Endodermal cell (in vitro differentiated cells): ENCODE results near the gene C2orf78. TPM values are rescaled to one million over a fixed set of nuclear protein-coding genes. Genes with fewer than 3 reads are reported as not detected.

ENCODE experiments used
- DNase-seq: peaks from one replicate; pipeline ENCODE4 v3.0.0-alpha.2; 2017
- H3K27ac ChIP-seq: 2 replicates; pipeline ENCODE4 v1.5.1; 2013; ENCODE audit warnings: mild to moderate bottlenecking, low read depth, low read length, moderate library complexity
- H3K27me3 ChIP-seq: 2 replicates; pipeline ENCODE4 v1.6.1; 2013; ENCODE audit warnings: mild to moderate bottlenecking, low read length, moderate library complexity; ENCODE audit not compliant: insufficient read depth, control insufficient read depth, poor library complexity, severe bottlenecking
- H3K36me3 ChIP-seq: 2 replicates; pipeline ENCODE4 v1.7.0; 2013; ENCODE audit warnings: mild to moderate bottlenecking, low read length, moderate library complexity; ENCODE audit not compliant: control insufficient read depth, insufficient read depth
- H3K4me1 ChIP-seq: one replicate; pipeline ENCODE4 v1.7.0; 2013; ENCODE audit warnings: low read length; ENCODE audit not compliant: control insufficient read depth, insufficient read depth
- H3K4me3 ChIP-seq: 2 replicates; pipeline ENCODE4 v1.5.1; 2013; ENCODE audit warnings: mild to moderate bottlenecking, low read length, moderate library complexity
- H3K9ac ChIP-seq: 2 replicates; pipeline ENCODE4 v1.6.1; 2013; ENCODE audit warnings: mild to moderate bottlenecking, low read length, moderate library complexity; ENCODE audit not compliant: poor library complexity, severe bottlenecking; ENCODE audit errors: extremely low read depth
- H3K9me3 ChIP-seq: 2 replicates; pipeline ENCODE4 v1.6.1; 2013; ENCODE audit warnings: mild to moderate bottlenecking, low read length, moderate library complexity; ENCODE audit not compliant: control insufficient read depth
- H3K27ac Mint-ChIP-seq: 2 replicates; pipeline ENCODE4 v1.8.0; 2020; ENCODE audit warnings: mixed read lengths
- H3K27me3 Mint-ChIP-seq: 2 replicates; pipeline ENCODE4 v1.8.0; 2021; ENCODE audit warnings: mild to moderate bottlenecking, mixed read lengths; ENCODE audit not compliant: insufficient read depth
- H3K36me3 Mint-ChIP-seq: 2 replicates; pipeline ENCODE4 v1.8.0; 2020; ENCODE audit warnings: low read depth, mixed read lengths
- H3K4me1 Mint-ChIP-seq: 2 replicates; pipeline ENCODE4 v1.8.0; 2020; ENCODE audit warnings: mixed read lengths
- H3K4me3 Mint-ChIP-seq: 2 replicates; pipeline ENCODE4 v1.8.0; 2020; ENCODE audit warnings: mild to moderate bottlenecking, moderate library complexity, mixed read lengths
- H3K9me3 Mint-ChIP-seq: 2 replicates; pipeline ENCODE4 v1.8.0; 2020; ENCODE audit warnings: mild to moderate bottlenecking, mixed read lengths
- WGBS, 2 experiments: methylation state at CpG; one replicate each; pipeline versions ENCODE4 v1.1.5 to v1.1.7; 2013; ENCODE audit warnings: missing lambda C conversion rate in 2 of 2, mixed read lengths in 1 of 2; ENCODE audit not compliant: insufficient coverage in 1 of 2, insufficient read length in 1 of 2; 5-methylcytosine and 5-hydroxymethylcytosine counted together
- total RNA-seq, 2 donors: library from RNA; stranded (reverse); fragmentation: NEBNext Ultra II Directional in 1 of 2; extraction: Animal tissue kit (Norgen Biotek cat#: 25700) in 1 of 2; gene quantifications; 2 replicates in 1 of 2; 3 replicates in 1 of 2; pipeline ENCODE4 v1.2.1, GENCODE V29; 2021
- TF ChIP-seq, protein P1 (sequence below): fragments of 200-600 bp; sonication (generic); conservative IDR thresholded peaks from 2 replicates; pipeline ENCODE4 v1.5.0; 2021; ENCODE audit warnings: antibody characterized with exemption, mild to moderate bottlenecking

Gene C2orf78
- total RNA-seq, 2 donors from 2014 or later = not detected

- Mint-ChIP-seq H3K36me3 (no peaks in the 10 kb centered on the region), H3K27me3 (peaks cover 29% of the 10 kb centered on the region), H3K4me3 (no peak overlapping the region), H3K27ac (no peak overlapping the region), H3K4me1 (no peaks in the 10 kb centered on the region), H3K9me3 (no peaks in the 10 kb centered on the region)
- Histone ChIP-seq H3K4me3 (no peak overlapping the region), H3K36me3 (no peaks in the 10 kb centered on the region), H3K27me3 (peaks cover 50% of the 10 kb centered on the region), H3K4me1 (no peaks in the 10 kb centered on the region), H3K27ac (no peak overlapping the region), H3K9me3 (no peaks in the 10 kb centered on the region), H3K9ac (no peak overlapping the region)
- 76 to 83% methylated on average over 2 of the region's 2 CpGs for WGBS, 2 experiments
- TF ChIP-seq, protein P1, sequence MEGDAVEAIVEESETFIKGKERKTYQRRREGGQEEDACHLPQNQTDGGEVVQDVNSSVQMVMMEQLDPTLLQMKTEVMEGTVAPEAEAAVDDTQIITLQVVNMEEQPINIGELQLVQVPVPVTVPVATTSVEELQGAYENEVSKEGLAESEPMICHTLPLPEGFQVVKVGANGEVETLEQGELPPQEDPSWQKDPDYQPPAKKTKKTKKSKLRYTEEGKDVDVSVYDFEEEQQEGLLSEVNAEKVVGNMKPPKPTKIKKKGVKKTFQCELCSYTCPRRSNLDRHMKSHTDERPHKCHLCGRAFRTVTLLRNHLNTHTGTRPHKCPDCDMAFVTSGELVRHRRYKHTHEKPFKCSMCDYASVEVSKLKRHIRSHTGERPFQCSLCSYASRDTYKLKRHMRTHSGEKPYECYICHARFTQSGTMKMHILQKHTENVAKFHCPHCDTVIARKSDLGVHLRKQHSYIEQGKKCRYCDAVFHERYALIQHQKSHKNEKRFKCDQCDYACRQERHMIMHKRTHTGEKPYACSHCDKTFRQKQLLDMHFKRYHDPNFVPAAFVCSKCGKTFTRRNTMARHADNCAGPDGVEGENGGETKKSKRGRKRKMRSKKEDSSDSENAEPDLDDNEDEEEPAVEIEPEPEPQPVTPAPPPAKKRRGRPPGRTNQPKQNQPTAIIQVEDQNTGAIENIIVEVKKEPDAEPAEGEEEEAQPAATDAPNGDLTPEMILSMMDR = no peak
- no peak for DNase-seq
Measured at GRCh38 chr2:73821669-73822068, 37.7 kb downstream of the C2orf78 start.

- H3K9me3 Mint-ChIP-seq = no peaks in the 10 kb centered on the region
- no peaks in the 10 kb centered on the region for H3K4me1 Mint-ChIP-seq
- TF ChIP-seq, protein P1 = no peak
- 88% methylated on average over 1 of the region's 1 CpG; no CpG with 5 or more reads in 1 of the 2 experiments for WGBS, 2 experiments
- H3K4me3 Mint-ChIP-seq = no peak overlapping the region
- Histone ChIP-seq H3K36me3 (no peaks in the 10 kb centered on the region), H3K4me1 (no peaks in the 10 kb centered on the region), H3K9me3 (no peaks in the 10 kb centered on the region), H3K27me3 (peaks cover 54% of the 10 kb centered on the region), H3K27ac (no peak overlapping the region), H3K4me3 (no peak overlapping the region), H3K9ac (no peak overlapping the region)
- peaks cover 35% of the 10 kb centered on the region for H3K27me3 Mint-ChIP-seq
- no peak overlapping the region for H3K27ac Mint-ChIP-seq
- no peak for DNase-seq
- H3K36me3 Mint-ChIP-seq = no peaks in the 10 kb centered on the region
Measured at GRCh38 chr2:73822276-73822675, 38.3 kb downstream of the C2orf78 start.

- no peaks in the 10 kb centered on the region for H3K9me3 Mint-ChIP-seq
- no peak overlapping the region for H3K9ac ChIP-seq
- H3K27me3 ChIP-seq = peaks cover 57% of the 10 kb centered on the region
- no peak for DNase-seq
- H3K27ac ChIP-seq = no peak overlapping the region
- no peaks in the 10 kb centered on the region for H3K9me3 ChIP-seq
- H3K4me1 Mint-ChIP-seq = no peaks in the 10 kb centered on the region
- no peaks in the 10 kb centered on the region for H3K36me3 ChIP-seq
- H3K4me3 Mint-ChIP-seq = no peak overlapping the region
- no peaks in the 10 kb centered on the region for H3K36me3 Mint-ChIP-seq
- peaks cover 37% of the 10 kb centered on the region for H3K27me3 Mint-ChIP-seq
- H3K4me3 ChIP-seq = no peak overlapping the region
- WGBS, 2 experiments = 60 to 74% methylated on average over 1 to 2 of the region's 2 CpGs
- TF ChIP-seq, protein P1 = no peak
- no peaks in the 10 kb centered on the region for H3K4me1 ChIP-seq
- H3K27ac Mint-ChIP-seq = no peak overlapping the region
Measured at GRCh38 chr2:73822991-73823390, 39.0 kb downstream of the C2orf78 start.
